Left forelimb (tissue), 1 donor: ENCODE data around the gene KCNG2.

Source experiments
- DNase-seq: peaks from one replicate; pipeline ENCODE4 v3.0.0-alpha.2; 2018; ENCODE audit warnings: low spot score

The KCNG2 gene

GRCh38 chr18:79906706-79907105 lies 109.0 kb downstream of the KCNG2 start:
- no peak for DNase-seq

- peak; percentile 65 for DNase-seq
Measured at GRCh38 chr18:79910563-79911343, 113.0 kb downstream of the KCNG2 start.

- DNase-seq = peak; percentile 67
Measured at GRCh38 chr18:79911344-79912270, 113.9 kb downstream of the KCNG2 start.

DNA sequence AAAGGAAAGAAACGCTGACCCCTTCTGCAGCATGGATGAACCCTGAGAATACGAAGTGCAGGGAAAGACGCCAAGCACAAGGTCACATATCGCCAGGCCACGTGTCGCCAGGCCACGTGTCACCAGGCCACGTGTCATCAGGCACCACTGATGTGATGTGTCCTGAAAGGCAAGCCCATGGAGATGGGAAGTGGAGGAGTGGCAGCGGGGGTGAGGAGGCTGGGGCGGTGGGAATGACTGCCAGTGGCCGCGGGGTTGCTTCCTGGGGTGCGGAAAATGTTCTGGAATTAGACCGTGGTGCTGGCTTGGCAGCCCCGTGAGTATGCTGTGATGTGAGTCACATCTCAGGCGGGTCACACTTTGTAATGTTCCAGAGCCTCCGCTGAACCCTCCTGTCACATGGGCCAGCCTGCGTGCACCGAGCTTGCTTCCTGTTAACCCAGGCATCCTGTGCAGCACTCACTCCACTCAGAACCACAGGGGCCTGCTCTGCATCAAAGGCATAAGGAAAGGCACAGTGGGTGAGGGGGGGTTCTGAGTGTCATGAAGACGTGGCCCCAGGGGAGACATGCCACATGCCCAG lies 114.8 kb downstream of the KCNG2 start:
- DNase-seq = peak; percentile 65

- no peak for DNase-seq
Measured at GRCh38 chr18:79912994-79913831, 115.5 kb downstream of the KCNG2 start.

- no peak for DNase-seq
Measured at GRCh38 chr18:79914614-79915160, 116.9 kb downstream of the KCNG2 start.

DNA sequence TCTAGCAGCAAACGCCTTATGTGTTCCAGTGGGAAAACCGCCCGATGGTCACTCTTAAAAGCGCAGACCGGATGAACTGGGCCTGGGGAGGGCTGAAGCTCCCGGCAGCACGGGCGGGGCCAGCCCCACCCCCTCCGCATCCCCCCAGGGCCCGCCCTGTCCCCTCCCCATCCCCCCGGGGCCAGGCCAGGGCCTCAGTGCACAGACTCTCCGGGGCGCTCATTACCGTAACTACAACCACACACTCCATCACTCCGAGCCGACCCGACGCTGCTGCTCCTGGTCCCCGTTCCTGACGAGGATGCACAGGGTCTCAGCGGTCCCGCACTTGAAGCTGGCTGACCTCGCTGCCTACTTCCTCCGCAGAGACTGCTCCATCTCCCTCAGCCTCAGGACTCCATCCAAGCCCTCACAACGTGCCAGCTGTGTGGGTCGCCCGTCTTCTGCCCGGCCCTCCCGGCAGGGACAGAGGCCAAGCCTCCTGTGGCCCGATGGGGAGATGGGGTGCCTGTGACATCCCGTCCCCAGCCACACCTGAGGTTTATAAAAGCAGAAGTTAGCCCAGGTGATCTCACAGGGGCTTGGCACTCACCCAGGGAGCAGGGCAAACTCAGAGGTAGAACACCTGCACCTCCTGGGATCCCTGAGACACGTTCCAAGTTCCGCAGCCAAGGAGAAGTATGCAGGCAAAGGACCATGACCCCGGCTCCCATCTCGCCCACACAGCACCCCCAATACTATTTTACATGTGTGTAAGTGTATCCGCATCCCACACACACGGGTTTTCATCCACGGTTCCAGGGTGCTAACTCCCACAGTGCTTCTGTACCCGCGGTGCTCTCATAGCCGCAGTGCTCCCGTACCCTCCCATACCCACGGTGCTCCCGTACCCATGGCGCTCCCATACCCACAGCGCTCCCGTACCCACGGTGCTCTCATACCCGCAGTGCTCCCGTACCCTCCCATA lies 117.7 kb downstream of the KCNG2 start:
- DNase-seq = peak; percentile 70

DNA sequence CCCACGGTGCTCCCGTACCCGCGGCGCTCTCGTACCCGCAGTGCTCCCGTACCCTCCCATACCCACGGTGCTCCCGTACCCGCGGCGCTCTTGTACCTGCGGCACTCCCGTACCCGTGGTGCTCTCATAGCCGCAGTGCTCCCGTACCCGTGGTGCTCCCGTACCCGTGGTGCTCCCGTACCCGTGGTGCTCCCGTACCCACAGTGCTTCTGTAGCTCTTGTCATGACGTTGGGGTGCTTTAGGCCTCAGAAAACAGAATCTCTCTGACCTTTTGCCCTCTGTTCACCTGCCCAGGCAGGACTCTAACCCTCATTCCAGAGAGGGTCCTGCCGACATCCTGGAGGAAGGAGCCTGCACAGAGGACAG lies 118.4 kb downstream of the KCNG2 start:
- DNase-seq = no peak

DNA sequence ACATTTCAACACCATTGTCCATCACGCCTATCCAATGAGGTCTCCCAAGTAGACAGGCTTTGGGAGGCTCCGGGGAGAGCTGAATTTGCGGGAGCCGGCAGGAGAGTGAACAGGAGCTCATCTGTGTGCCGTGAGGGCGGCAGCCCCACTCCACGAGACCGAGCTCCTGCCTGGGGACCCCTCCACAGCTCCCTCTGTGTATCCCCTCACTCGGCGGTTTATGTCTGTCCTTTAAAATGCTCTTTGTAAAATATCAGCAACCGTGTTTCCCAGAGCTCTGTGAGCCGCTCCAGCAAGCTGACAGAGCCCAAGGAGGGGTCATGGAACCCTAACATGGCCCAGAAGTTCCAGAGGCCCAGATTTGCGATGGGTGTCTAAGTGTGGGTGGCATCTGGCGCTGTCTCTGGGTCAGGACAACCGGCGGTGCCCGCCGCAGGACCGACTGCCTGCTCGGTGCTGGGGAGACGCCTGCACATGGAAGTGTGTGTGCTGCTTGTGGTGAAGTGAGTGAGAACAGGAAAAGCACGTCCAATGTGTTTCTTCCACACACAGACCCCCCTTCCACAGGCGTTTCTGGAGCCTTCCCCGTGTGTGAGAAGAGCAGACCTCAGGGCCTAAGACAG lies 118.9 kb downstream of the KCNG2 start:
- peak; percentile 48 for DNase-seq

DNA sequence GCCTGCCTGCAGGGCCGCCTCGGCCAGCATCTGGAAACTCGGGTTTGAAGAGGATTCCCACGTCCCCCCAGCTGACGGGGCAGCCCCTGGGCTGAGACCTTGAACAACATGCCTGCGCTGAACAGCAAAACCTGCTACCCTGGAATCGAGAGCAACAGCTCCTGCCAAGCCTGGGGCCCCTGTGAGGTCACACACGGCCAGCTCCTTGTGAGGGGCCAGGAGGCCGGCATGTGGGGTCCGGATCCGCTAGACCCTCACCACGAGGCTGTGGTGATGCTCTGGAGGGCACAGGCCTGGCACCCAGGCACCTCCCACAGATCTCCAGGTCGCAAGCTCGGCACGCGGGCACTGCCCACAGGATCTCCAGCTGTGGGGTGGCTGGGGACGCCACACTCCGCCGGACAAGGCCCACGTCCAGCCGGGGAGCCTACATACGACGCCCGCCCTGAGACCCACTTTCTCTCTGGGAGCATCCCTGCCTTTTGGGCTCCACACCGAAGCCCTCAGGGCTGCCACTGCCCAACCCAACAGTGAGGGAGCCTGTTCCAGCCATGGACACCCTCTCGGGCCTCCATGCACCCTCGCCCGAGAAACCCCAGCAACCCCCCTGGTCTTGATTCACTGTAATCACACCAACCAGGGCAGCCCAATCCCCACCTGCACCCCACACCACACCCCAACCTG lies 119.6 kb downstream of the KCNG2 start:
- DNase-seq = peak; percentile 53

GRCh38 chr18:79917853-79918614 lies 120.3 kb downstream of the KCNG2 start:
- DNase-seq = peak; percentile 54

DNA sequence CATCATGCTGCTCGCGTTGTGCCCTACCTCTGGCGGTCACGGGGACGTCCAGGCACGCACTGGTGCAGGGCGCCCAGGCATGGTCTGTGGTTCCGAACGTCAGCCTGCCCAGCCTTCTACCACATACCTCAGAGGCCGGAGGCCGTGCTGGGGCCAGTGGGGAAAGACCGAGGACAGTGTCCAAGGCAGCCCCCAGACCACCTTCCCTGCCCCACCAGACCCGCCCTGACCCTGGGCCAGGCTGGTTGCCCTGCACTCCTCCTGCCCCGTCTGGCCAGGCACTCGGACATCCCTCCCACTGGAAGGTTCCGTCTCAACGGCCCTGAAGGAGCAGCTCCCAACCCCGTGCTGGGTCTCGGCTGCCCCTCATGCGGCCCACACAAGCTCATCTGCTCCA lies 120.9 kb downstream of the KCNG2 start:
- DNase-seq = peak; percentile 61

DNA sequence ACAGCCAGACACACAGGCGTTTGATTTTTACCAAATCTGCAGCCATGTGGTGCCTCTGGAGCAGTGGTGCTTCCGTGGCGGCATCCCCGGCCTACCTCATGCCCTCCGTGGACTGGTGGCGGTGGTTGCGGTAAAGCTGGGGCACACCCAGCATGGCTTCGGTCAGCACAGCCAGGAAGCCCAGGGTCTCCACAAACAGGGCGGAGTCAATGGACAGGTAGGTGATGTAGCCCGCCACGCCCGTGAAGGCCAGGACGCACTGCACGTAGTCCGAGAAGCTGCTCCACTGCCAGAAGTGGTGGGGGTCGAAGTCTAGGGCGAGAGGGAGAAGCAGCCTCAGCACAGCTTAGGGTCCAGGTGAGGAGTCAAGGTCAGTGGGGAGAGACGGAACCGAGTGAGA lies 121.4 kb downstream of the KCNG2 start:
- DNase-seq = peak; percentile 63

DNA sequence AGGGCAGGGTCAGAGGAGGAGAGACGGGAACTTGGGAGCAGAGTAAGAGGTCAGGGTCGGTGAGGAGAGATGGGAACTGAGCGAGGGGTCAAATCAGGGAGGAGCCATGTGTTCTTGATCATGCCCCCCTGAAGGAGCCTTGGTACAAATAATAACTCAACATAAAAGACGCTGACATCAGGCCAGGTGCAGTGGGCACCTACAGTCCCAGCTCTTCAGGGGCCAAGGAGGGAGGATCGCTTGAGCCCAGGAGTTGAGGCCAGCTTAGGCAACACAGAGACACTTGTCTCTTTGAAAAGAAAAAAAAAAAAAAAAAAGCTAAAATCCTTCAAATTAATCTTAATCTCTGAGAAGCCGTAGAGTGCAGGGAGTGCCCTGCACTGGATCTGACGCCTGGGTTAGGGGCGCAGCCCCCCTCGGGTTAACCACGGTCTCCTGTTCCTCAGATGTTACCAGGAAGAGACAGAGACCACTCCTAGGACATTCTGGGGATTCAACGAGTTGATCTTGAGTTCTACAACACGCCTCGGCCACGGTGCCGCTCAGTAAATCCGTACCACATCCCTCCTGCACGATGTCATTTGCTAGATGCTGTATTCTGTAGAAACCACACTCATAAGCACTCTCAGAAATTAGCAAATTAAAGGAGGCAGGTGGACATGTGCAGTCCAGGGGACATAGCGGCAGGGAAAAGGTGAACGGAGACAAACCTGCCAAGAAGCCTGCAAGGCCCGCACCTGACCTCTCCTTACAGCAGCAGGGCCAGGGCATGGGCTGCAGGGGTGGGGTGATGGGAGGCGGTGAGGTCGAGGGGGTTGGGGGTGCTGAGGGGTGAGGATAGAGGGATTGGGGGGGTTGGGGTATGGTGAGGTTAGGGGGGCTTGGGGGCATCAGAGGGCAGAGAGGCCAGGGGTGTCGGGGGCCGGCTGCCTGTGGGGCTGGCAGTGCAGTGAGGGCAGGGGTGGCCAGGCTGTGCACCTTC lies 124.5 kb downstream of the KCNG2 start:
- peak; percentile 37 for DNase-seq

- peak; percentile 42 for DNase-seq
Measured at GRCh38 chr18:79922971-79923411, 125.3 kb downstream of the KCNG2 start.

DNA sequence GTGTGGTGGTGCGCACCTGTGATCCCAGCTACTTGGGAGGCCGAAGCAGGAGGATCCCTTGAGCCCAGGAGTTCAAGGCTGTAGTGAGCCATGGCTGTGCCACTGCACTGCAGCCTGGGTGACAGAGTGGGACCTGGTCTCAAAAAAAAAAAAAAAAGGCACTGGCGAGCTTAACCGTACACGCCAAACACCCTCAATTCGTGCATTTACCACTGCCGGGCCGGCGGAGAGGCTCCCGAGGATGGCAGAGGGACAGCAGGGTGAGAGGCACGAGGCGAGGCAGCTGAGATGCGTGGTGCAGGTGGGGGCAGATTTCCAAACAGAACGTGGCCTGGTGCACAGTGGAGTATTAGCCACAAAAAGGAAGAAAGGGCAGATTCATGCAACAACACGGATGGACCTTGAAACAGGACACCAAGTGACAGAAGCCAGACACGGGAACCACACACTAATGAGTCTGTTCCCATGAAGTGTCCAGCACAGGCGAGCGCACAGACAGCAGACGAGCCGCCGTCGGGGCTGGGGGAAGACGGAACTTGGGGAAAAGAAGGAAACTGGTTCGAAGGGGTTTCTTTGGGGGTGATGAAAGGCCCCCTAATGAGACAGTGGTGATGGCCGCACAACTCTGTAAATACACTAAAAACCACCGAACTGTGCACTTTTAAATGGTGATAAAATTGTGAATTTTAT lies 126.3 kb downstream of the KCNG2 start:
- peak; percentile 44 for DNase-seq
